Activated naive CD8-positive, alpha-beta T cell treated with anti-CD3 and anti-CD28 coated beads, Interleukin-2, amount 10 ng/mL, durations not matched to agents 7 days and 5 days (primary cell): Measurements from ENCODE around the gene IGF2. TPM values are rescaled to one million over a fixed set of nuclear protein-coding genes. Genes with fewer than 3 reads are reported as not detected.
"Not testable (repeated sequence)": the region's sequence is repeated elsewhere in the genome, so short reads cannot be mapped to it uniquely, and the experiment has no call there.

Source experiments
- ATAC-seq: fragments of 150-1000 bp; cut with Tn5 transposase; one replicate; pipeline ENCODE4 v1.10.0; 2021; ENCODE audit warnings: low read depth, moderate library complexity
- POLR2A ChIA-PET: fragments of 350-600 bp; sonication (Branson Sonifier 250); formaldehyde crosslinking; loops from one replicate; lab custom pipeline; 2021; ENCODE audit warnings: antibody characterized with exemption; lab: Charles Lee
- DNase-seq: peaks from one replicate; pipeline ENCODE4 v3.0.0; 2021
- H3K27ac Mint-ChIP-seq: one replicate; pipeline ENCODE4 v1.8.0; 2022; ENCODE audit warnings: mild to moderate bottlenecking, mixed read lengths
- H3K27me3 Mint-ChIP-seq: one replicate; pipeline ENCODE4 v1.8.0; 2022; ENCODE audit warnings: mild to moderate bottlenecking, moderate library complexity, mixed read lengths
- H3K36me3 Mint-ChIP-seq: one replicate; pipeline ENCODE4 v1.8.0; 2021; ENCODE audit warnings: mild to moderate bottlenecking, mixed read lengths
- H3K4me1 Mint-ChIP-seq: one replicate; pipeline ENCODE4 v1.8.0; 2021; ENCODE audit warnings: mixed read lengths
- H3K4me3 Mint-ChIP-seq: one replicate; pipeline ENCODE4 v1.8.0; 2022; ENCODE audit warnings: mild to moderate bottlenecking, moderate library complexity, mixed read lengths
- H3K9me3 Mint-ChIP-seq: one replicate; pipeline ENCODE4 v1.8.0; 2021; ENCODE audit warnings: mixed read lengths
- total RNA-seq, 2 experiments: library from RNA; stranded (reverse); gene quantifications; one replicate each; pipeline ENCODE4 v1.2.3, GENCODE V29; 2021

The IGF2 gene
- total RNA-seq, 2 experiments from 2014 or later = not detected

- Mint-ChIP-seq H3K27me3 (peaks cover 4% of the 10 kb centered on the region), H3K27ac (no peak overlapping the region)
Observed at GRCh38 chr11:2126520-2127085, 12.6 kb downstream of the IGF2 start.

GRCh38 chr11:2124736-2125484 is 14.3 kb downstream of the IGF2 start:
- H3K4me1 Mint-ChIP-seq, DNase-seq, H3K9me3 Mint-ChIP-seq, ATAC-seq, POLR2A ChIA-PET, H3K27me3 Mint-ChIP-seq, H3K4me3 Mint-ChIP-seq, H3K36me3 Mint-ChIP-seq: not testable (repeated sequence)
- H3K27ac Mint-ChIP-seq = peak overlapping the region; percentile 18

More at GRCh38 chr11:2126520-2127085, 12.6 kb downstream of the IGF2 start:
- DNase-seq (no peak), ATAC-seq (no peak)
- Mint-ChIP-seq H3K4me3 (no peak overlapping the region), H3K36me3 (no peaks in the 10 kb centered on the region), H3K4me1 (no peaks in the 10 kb centered on the region), H3K9me3 (no peaks in the 10 kb centered on the region)
- POLR2A ChIA-PET = no interaction called here

- DNase-seq (no peak), ATAC-seq (no peak)
- Mint-ChIP-seq H3K9me3 (no peaks in the 10 kb centered on the region), H3K36me3 (no peaks in the 10 kb centered on the region), H3K4me1 (no peaks in the 10 kb centered on the region), H3K4me3 (no peak overlapping the region), H3K27me3 (no peaks in the 10 kb centered on the region), H3K27ac (no peak overlapping the region)
- POLR2A ChIA-PET = no interaction called here
Observed at GRCh38 chr11:2123628-2123960, 15.6 kb downstream of the IGF2 start.

GRCh38 chr11:2122907-2123627 is 16.1 kb downstream of the IGF2 start:
- H3K4me3 Mint-ChIP-seq = no peak overlapping the region
- POLR2A ChIA-PET = no interaction called here
- H3K4me1 Mint-ChIP-seq = no peaks in the 10 kb centered on the region
- peaks cover 3% of the 10 kb centered on the region for H3K27me3 Mint-ChIP-seq
- H3K36me3 Mint-ChIP-seq = no peaks in the 10 kb centered on the region
- DNase-seq = no peak
- H3K9me3 Mint-ChIP-seq = no peaks in the 10 kb centered on the region
- no peak for ATAC-seq
- H3K27ac Mint-ChIP-seq = no peak overlapping the region

- Mint-ChIP-seq H3K4me1 (no peaks in the 10 kb centered on the region), H3K27ac (no peak overlapping the region), H3K4me3 (no peak overlapping the region), H3K9me3 (no peaks in the 10 kb centered on the region), H3K36me3 (no peaks in the 10 kb centered on the region), H3K27me3 (peaks cover 6% of the 10 kb centered on the region)
- POLR2A ChIA-PET = no interaction called here
- DNase-seq = no peak
- no peak for ATAC-seq
Observed at GRCh38 chr11:2122222-2122906, 16.8 kb downstream of the IGF2 start.

- H3K27ac Mint-ChIP-seq = no peak overlapping the region
- peaks cover under 1% of the 10 kb centered on the region for H3K9me3 Mint-ChIP-seq
- POLR2A ChIA-PET = no interaction called here
Observed at GRCh38 chr11:2121227-2122130, 17.7 kb downstream of the IGF2 start.

GRCh38 chr11:2120359-2121100 is 18.7 kb downstream of the IGF2 start:
- Mint-ChIP-seq H3K4me3 (no peak overlapping the region), H3K27ac (no peak overlapping the region), H3K27me3 (peaks cover 14% of the 10 kb centered on the region), H3K9me3 (peaks cover 3% of the 10 kb centered on the region), H3K36me3 (no peaks in the 10 kb centered on the region), H3K4me1 (no peaks in the 10 kb centered on the region)
- POLR2A ChIA-PET = no interaction called here
- ATAC-seq = no peak
- no peak for DNase-seq

More at GRCh38 chr11:2121227-2122130, 17.7 kb downstream of the IGF2 start:
- H3K4me1 Mint-ChIP-seq = no peaks in the 10 kb centered on the region
- H3K27me3 Mint-ChIP-seq = peaks cover 11% of the 10 kb centered on the region
- DNase-seq (no peak), ATAC-seq (no peak)
- no peak overlapping the region for H3K4me3 Mint-ChIP-seq
- H3K36me3 Mint-ChIP-seq = no peaks in the 10 kb centered on the region

GRCh38 chr11:2118677-2119076 is 20.5 kb downstream of the IGF2 start:
- ATAC-seq = no peak
- Mint-ChIP-seq H3K4me3 (no peak overlapping the region), H3K4me1 (no peaks in the 10 kb centered on the region), H3K27me3 (peaks cover 14% of the 10 kb centered on the region), H3K27ac (no peak overlapping the region), H3K9me3 (peaks cover 3% of the 10 kb centered on the region), H3K36me3 (no peaks in the 10 kb centered on the region)
- DNase-seq = no peak
- POLR2A ChIA-PET = no interaction called here

GRCh38 chr11:2116680-2117079 is 22.5 kb downstream of the IGF2 start:
- H3K36me3 Mint-ChIP-seq = no peaks in the 10 kb centered on the region
- ATAC-seq = no peak
- DNase-seq = no peak
- POLR2A ChIA-PET = no interaction called here
- H3K27me3 Mint-ChIP-seq = peaks cover 14% of the 10 kb centered on the region
- H3K9me3 Mint-ChIP-seq = peaks cover 3% of the 10 kb centered on the region
- no peak overlapping the region for H3K4me3 Mint-ChIP-seq
- H3K4me1 Mint-ChIP-seq = no peaks in the 10 kb centered on the region
- no peak overlapping the region for H3K27ac Mint-ChIP-seq

- H3K9me3 Mint-ChIP-seq = peaks cover 3% of the 10 kb centered on the region
- no peak overlapping the region for H3K4me3 Mint-ChIP-seq
- POLR2A ChIA-PET = no interaction called here
- no peaks in the 10 kb centered on the region for H3K36me3 Mint-ChIP-seq
- no peaks in the 10 kb centered on the region for H3K4me1 Mint-ChIP-seq
- H3K27me3 Mint-ChIP-seq = peaks cover 14% of the 10 kb centered on the region
- ATAC-seq (no peak), DNase-seq (no peak)
- H3K27ac Mint-ChIP-seq = no peak overlapping the region
Observed at GRCh38 chr11:2115308-2115707, 23.9 kb downstream of the IGF2 start.

GRCh38 chr11:2114430-2115241 is 24.6 kb downstream of the IGF2 start:
- Mint-ChIP-seq H3K4me3 (no peak overlapping the region), H3K36me3 (no peaks in the 10 kb centered on the region), H3K27ac (no peak overlapping the region), H3K9me3 (peaks cover 3% of the 10 kb centered on the region), H3K27me3 (peaks cover 17% of the 10 kb centered on the region), H3K4me1 (no peaks in the 10 kb centered on the region)
- ATAC-seq (no peak), DNase-seq (no peak)
- POLR2A ChIA-PET = no interaction called here

- no peaks in the 10 kb centered on the region for H3K4me1 Mint-ChIP-seq
- no peak for ATAC-seq
- H3K9me3 Mint-ChIP-seq = peaks cover 3% of the 10 kb centered on the region
Observed at GRCh38 chr11:2113776-2114175, 25.4 kb downstream of the IGF2 start.

More at GRCh38 chr11:2113776-2114175, 25.4 kb downstream of the IGF2 start:
- peaks cover 17% of the 10 kb centered on the region for H3K27me3 Mint-ChIP-seq
- no peak for DNase-seq
- H3K4me3 Mint-ChIP-seq = no peak overlapping the region
- H3K36me3 Mint-ChIP-seq = no peaks in the 10 kb centered on the region
- H3K27ac Mint-ChIP-seq = no peak overlapping the region
- POLR2A ChIA-PET = no interaction called here
